Activated T-helper 1 cell treated with anti-CD3 and anti-CD28 coated beads, Interleukin-12 subunit alpha, Interleukin-12 subunit beta, Interleukin-2, Interleukin-4 antibody, amounts not matched to agents 30 ng/mL and 10 ng/mL and 1 ng/mL, durations not matched to agents 14 hours and 24 hours and 36 hours (primary cell): Measurements from ENCODE around the gene YIF1A. TPM values are rescaled to one million over a fixed set of nuclear protein-coding genes. Genes with fewer than 3 reads are reported as not detected.

Experiments
- DNase-seq: peaks from one replicate; pipeline ENCODE4 v3.0.0; 2021; ENCODE audit warnings: low spot score
- H3K27ac Mint-ChIP-seq: one replicate; pipeline ENCODE4 v1.8.0; 2021; ENCODE audit warnings: mild to moderate bottlenecking, mixed read lengths
- H3K27me3 Mint-ChIP-seq: one replicate; pipeline ENCODE4 v1.8.0; 2022; ENCODE audit warnings: mild to moderate bottlenecking, moderate library complexity, mixed read lengths; ENCODE audit not compliant: insufficient read depth
- H3K36me3 Mint-ChIP-seq: one replicate; pipeline ENCODE4 v1.8.0; 2021; ENCODE audit warnings: low read depth, mixed read lengths
- H3K4me1 Mint-ChIP-seq: one replicate; pipeline ENCODE4 v1.8.0; 2021; ENCODE audit warnings: low read depth, mixed read lengths
- H3K4me3 Mint-ChIP-seq: one replicate; pipeline ENCODE4 v1.8.0; 2021; ENCODE audit warnings: mild to moderate bottlenecking, moderate library complexity, mixed read lengths
- H3K9me3 Mint-ChIP-seq: one replicate; pipeline ENCODE4 v1.8.0; 2021; ENCODE audit warnings: mixed read lengths
- intact Hi-C: fragments of 100-400 bp; cut with micrococcal nuclease; formaldehyde crosslinking; loops from one replicate; pipeline ENCODE4 v1.15.1; 2024
- total RNA-seq: library from RNA; stranded (reverse); gene quantifications from 2 replicates; pipeline ENCODE4 v1.2.3, GENCODE V29; 2022

YIF1A gene, protein sequence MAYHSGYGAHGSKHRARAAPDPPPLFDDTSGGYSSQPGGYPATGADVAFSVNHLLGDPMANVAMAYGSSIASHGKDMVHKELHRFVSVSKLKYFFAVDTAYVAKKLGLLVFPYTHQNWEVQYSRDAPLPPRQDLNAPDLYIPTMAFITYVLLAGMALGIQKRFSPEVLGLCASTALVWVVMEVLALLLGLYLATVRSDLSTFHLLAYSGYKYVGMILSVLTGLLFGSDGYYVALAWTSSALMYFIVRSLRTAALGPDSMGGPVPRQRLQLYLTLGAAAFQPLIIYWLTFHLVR
- total RNA-seq: 125 and 127 TPM in 2 replicates

DNA sequence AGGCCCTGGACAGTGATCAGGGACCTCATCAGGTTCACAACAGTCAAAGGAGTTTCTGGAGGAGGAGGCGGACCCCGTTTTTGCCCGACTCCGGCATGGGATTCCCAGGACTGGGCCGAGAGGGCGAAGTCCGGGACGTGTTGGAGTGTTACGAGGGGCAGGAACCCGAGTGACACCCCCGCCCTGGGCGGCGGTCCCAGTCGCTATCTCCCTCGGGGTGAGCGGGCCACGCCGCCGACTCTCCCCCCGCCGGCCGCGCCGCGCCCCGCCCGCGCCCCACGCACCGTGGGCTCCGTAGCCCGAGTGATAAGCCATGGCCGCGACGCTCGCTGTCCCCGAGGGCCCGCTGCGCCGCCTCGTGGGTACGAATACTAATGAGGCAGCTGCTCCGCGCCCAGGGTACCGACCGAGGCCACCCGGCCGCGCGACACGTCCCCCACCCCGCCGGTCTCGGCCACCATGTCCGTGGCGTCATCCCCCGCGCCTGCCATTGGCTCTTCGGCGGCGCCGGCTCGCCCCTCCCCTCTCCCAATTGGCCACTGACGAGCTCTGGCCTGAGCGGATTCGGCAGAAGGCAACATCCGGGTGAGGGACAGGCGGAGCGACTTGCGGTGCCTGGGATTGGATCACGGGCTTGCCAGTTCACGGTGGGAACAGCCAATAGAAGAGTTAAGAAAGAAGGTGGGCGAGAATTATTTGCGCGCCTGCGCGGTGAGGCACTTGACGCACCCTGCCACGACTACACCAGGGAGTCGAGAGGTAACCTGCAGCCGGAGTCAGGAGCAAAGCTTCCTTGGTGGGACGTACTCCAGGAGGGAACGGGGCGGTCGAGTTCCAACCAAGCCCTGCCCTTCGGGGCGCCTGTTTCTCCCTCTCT, at the start of gene YIF1A:
Gene YIF1A (minus strand): TSS at position 473 of the 877 bp plus-strand sequence. CDS start 158 bp downstream, at position 315.
- H3K9me3 Mint-ChIP-seq: no peaks in the 10 kb centered on the region
- DNase-seq: peak; percentile 99
- H3K4me1 Mint-ChIP-seq: peaks cover 39% of the 10 kb centered on the region
- H3K27me3 Mint-ChIP-seq: peaks cover 28% of the 10 kb centered on the region
- intact Hi-C loops: loop anchor here (1.0 to 2.0 kb wide), 8 partner anchors 21 to 1064 kb away; partner anchors contain the start of genes NPAS4, POLD4 and RAB1B
- peaks cover 9% of the 10 kb centered on the region for H3K36me3 Mint-ChIP-seq
- H3K4me3 Mint-ChIP-seq: peak within 1 kb of the TSS; percentile 95
- peak within 1 kb of the TSS; percentile 99 for H3K27ac Mint-ChIP-seq

DNA sequence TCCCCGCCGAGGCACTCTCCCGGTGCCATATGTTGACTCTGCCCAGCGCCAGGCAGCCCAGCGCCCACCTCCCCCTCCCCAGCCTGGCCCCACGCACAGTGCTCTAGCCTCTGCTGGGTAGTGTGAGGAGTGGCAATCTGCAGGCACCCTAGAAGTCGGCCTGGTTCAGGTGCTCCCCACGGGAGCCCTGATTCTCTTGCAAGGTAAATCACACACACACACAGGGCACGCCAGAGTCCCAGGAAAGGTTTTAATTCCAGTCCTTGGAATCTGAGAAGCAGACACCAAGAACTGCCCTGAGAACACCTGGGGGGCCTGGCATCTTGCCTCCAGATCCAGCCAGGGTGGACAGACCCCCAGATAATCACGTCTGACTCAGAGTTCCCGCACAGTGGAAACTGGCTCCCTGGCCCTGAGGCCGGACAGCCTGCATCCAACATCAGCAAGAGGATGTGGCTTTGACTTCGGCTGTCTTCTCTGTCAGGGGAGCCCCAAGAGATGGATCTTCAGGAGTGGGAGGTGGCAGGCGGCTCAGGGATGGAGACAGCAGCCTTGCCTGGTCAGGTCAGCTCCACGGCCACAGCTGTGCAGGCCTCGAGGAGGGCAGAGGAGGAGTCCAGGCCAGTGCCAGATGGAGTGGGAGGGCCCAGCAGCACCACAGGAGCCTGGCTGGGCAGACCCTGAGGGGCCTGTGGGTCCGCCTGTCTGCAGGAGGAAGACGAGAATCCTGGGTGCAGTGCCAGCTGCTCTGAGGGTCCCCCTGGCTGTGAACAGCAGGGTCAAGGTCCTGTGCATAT, 48.4 kb upstream of the YIF1A start:
- peaks cover 3% of the 10 kb centered on the region for H3K27me3 Mint-ChIP-seq

DNA sequence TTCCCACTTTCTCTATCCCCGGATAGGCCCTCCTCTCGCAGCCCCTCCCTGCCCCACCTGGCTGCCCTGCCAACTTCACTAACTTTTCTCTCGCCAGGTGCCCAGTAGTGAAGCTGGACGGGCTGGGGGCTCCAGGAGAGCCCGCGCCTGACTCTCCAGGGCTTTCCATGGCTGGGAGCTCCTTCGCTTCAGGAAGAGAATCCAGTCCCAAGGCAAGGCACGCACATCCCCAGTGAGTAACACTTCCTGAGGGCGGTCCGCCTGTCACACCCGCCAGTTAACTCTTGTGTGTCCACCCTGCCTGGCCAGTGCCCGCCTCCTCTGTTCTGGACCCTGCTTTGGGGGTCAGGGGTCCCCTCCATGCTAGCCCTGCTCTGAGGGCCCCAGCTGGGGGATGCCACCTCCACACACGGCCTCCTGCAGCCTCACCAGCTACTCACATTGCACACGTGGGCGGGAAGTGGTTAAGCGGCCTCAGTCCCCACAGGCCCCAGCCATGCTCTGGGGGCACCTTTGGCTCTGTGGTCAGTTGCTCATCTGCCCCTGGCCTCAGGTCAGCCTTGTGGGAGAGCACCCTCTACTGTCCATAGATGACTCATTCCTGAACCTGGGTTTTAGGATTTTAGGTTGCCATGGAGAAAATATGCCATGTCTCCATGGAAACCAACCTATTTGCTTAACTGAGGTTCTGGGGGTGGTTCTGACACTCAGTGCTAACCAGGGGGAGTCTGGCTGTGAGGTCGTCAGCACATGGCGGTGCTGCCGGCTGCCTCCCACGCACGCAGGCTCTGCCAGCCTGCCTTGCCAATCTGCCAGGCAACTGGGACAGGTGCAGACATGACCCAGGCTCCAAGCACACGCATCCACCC, 47.5 kb upstream of the YIF1A start, which contains the start of gene RIN1:
Gene RIN1 (minus strand): TSS at position 201 of the 869 bp plus-strand sequence. CDS start 32 bp downstream, at position 169.
- H3K4me3 Mint-ChIP-seq: peak within 1 kb of the TSS; percentile 59
- peaks cover 3% of the 10 kb centered on the region for H3K27me3 Mint-ChIP-seq
- H3K27ac Mint-ChIP-seq: peak within 1 kb of the TSS; percentile 61
- H3K9me3 Mint-ChIP-seq: no peaks in the 10 kb centered on the region
- DNase-seq: peak; percentile 39
- H3K36me3 Mint-ChIP-seq: peaks cover 19% of the 10 kb centered on the region
- H3K4me1 Mint-ChIP-seq: peaks cover 21% of the 10 kb centered on the region
- intact Hi-C loops: loop anchor here (1.0 kb wide), 2 partner anchors 8 to 9 kb away; partner anchors contain the start of gene BRMS1

More for the DNA sequence above, 48.4 kb upstream of the YIF1A start:
- Mint-ChIP-seq H3K27ac (peak overlapping the region; percentile 61), H3K4me1 (peaks cover 21% of the 10 kb centered on the region), H3K9me3 (no peaks in the 10 kb centered on the region), H3K4me3 (peak overlapping the region; percentile 30), H3K36me3 (peaks cover 23% of the 10 kb centered on the region)
- intact Hi-C loops: no loop called here
- no peak for DNase-seq

DNA sequence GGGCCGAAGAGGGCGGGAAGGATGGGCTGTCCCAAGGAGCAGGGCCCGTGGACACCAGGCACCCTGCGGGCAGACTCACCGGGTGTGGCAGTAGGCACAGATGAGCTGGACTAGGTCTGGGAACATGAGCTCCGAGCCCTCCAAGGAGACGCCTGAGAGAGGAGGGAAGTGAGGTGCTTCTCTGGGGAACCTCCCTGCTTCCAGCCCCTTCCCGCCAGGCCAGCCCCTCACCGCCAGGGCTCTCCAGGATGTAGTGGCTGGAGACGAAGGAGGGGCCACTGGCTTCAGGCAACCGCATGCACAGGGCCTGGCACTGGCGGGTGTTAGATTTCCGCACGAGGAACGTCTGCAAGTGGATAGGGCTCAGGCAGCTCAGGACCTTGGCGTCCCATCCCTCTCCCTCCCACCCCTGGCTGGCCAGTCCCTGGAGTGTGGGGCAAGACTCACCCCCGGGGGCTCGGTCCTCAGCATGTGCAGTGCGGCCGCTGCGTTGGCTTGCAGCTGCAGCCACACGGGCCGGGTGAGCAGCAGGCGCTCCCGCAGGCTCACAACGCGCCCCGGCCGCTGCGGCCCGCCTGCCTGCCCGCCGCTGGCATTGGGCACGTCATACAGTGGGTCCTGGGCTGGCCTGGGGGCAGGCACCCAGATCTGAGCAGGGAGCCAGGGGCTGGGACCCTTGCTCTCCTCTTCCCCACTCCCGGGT, 46.7 kb upstream of the YIF1A start:
- Mint-ChIP-seq H3K9me3 (no peaks in the 10 kb centered on the region), H3K27me3 (peaks cover 3% of the 10 kb centered on the region), H3K36me3 (peaks cover 14% of the 10 kb centered on the region), H3K27ac (no peak overlapping the region), H3K4me3 (peak overlapping the region; percentile 59), H3K4me1 (peaks cover 21% of the 10 kb centered on the region)
- DNase-seq: no peak
- intact Hi-C loops: loop anchor here (1.0 kb wide), 2 partner anchors 7 to 10 kb away; partner anchors contain the start of gene BRMS1

DNA sequence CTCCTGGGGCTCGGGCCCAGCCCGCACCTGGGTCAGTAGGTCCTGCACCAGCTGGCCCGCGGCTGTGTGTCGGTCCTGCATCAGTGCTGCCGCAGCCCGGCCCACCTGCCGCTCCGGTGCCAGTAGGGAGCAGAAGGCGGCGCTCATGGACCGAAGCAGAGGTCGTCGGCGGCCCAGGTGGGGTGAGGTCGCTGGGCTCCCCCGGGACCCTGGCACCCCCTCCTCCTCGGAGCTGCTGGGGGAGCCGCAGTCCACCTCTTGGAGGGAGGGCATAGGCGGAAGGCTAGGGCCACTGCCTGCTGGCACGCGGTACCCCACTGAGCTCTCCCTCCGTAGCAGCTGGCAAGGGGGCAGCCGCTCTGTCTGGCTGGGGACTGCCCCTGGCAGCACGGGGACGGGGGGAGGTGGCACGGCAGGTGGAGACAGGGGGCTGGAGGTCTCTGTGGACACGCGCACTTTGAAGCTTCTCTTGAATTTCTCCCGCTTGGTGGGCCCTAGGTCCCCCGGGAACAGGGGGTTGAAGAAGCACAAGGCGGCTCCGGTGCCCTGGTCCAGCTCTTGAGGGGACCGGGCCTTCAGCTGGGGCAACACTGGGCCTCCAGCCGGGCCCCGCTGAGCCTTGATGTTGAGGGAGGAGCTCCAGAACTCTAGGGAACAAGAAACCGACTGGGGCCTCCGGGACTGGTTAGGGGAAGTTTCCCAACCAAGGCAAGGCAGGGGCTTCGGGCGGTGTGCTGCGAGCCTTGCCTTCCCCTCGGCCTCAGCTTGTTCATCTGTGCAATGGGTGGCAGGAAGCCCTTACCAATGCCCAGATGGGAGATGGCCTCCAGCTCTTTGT, 45.9 kb upstream of the YIF1A start:
- Mint-ChIP-seq H3K4me3 (peak overlapping the region; percentile 59), H3K27ac (no peak overlapping the region), H3K4me1 (peaks cover 21% of the 10 kb centered on the region), H3K9me3 (no peaks in the 10 kb centered on the region), H3K36me3 (peaks cover 14% of the 10 kb centered on the region), H3K27me3 (peaks cover 3% of the 10 kb centered on the region)
- intact Hi-C loops: no loop called here
- DNase-seq: no peak

DNA sequence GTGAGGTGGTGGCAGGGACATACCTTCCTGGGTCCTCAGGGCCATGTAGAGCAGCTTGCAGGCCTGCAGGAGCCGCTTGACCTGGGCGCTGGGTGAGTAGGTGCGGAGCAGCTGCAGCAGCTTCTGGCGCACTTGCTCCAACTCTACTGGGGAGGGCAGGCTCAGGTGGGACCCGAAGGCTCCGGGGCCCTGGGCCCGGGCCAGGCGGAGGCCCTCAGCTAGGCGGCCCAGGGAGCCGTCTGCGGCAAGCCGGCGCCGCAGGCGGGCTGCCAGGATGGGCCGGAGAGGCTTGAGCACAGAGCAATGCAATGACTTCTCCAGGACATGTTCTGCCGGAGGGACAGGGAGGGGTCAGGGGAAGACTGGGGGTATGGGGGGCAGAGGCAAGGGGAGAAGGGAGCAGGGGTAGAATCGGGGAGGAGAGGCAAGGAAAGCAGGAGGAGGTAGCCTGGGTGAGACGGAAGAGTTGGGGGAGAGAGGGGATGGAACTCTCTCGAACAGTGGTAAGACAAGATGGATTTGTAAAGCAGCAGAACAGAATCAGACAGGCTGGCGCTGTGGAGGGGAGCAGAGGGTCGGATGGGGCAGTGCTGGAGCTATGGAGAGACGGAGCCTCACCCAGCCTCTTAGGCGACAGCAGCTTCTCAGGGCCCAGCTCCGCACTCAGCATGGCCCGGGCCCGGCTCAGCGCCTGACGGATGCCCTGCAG, 45.1 kb upstream of the YIF1A start:
- Mint-ChIP-seq H3K27me3 (peaks cover 3% of the 10 kb centered on the region), H3K36me3 (peaks cover 10% of the 10 kb centered on the region), H3K4me1 (peaks cover 21% of the 10 kb centered on the region), H3K9me3 (no peaks in the 10 kb centered on the region), H3K4me3 (no peak overlapping the region), H3K27ac (no peak overlapping the region)
- DNase-seq: no peak
- intact Hi-C loops: no loop called here

DNA sequence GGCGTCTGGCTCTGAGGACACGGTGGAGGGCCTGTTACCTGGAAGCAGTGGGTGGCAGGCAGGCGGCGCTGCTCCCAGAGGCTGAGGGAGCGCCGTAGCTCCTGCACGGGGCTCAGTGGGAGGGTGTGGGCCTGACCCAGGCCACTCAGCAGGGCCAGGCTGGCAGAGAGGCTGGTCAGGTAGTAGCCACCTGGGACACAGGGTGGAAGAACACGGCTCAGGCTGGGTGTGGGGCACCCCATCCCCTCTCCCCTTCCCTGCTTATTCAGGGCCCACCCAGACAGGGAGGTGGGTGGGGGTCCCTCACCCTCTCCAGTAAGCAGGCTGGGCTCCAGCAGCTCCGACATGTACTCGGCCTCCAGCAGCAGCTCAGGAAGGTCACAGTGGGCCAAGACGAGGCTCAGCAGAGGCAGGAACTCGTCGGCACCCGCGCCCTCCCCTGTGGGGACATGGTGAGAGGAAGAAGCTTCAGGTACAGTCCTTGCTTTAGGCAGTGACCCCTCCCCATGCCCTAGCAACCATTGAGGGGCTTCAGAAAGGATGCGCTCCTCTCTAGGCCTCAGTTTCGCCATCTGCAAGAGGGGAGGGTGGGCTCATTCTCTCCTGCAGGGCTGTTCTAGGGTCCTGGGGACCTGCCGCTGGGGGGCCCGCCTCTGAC, 44.4 kb upstream of the YIF1A start:
- no peaks in the 10 kb centered on the region for H3K9me3 Mint-ChIP-seq
- H3K27ac Mint-ChIP-seq: no peak overlapping the region
- no peak overlapping the region for H3K4me3 Mint-ChIP-seq
- DNase-seq: no peak
- peaks cover 3% of the 10 kb centered on the region for H3K27me3 Mint-ChIP-seq
- peaks cover 26% of the 10 kb centered on the region for H3K4me1 Mint-ChIP-seq
- intact Hi-C loops: no loop called here
- H3K36me3 Mint-ChIP-seq: peaks cover 8% of the 10 kb centered on the region

DNA sequence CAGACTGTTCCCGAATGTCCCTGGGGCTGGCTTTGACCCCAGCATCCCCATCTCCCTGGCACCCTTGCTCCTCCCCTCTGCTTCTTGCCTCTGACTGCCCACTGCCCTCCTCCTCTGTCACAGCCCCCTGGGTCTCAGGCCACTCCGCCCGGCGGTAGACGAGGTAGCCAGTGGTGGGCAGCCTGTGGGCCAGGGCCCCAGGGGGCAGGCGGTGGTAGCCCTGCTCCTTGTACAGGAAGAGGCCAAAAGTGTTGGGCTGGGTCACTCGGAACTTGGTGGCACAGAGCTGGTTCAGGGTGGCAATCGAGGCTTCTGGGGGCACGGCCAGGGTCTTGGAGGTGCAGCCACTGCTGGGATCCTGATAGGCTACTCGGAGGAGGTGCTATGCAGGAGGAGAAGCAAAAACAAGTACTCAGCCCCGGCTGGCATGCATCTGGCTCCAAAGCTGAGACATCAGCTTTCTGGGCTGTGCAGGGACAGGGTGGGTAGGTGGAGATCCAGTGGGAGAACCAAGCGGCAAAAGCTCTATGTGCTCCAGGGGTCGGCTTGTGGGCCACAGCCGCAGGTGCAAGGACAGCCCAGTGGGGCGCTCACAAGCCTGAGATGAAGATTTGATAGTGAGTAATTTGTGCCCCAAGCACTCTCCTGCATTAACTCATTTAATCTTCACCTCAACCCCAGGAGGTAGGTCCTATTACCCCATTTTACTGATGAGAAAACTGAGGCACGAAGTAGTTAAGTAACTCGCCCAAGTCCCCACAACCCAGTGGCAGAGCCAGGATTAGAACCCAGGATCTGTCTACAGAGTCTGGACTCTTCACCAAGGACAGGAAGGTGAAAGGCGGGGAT, 43.7 kb upstream of the YIF1A start:
- Mint-ChIP-seq H3K9me3 (no peaks in the 10 kb centered on the region), H3K4me3 (no peak overlapping the region), H3K27ac (no peak overlapping the region)

DNA sequence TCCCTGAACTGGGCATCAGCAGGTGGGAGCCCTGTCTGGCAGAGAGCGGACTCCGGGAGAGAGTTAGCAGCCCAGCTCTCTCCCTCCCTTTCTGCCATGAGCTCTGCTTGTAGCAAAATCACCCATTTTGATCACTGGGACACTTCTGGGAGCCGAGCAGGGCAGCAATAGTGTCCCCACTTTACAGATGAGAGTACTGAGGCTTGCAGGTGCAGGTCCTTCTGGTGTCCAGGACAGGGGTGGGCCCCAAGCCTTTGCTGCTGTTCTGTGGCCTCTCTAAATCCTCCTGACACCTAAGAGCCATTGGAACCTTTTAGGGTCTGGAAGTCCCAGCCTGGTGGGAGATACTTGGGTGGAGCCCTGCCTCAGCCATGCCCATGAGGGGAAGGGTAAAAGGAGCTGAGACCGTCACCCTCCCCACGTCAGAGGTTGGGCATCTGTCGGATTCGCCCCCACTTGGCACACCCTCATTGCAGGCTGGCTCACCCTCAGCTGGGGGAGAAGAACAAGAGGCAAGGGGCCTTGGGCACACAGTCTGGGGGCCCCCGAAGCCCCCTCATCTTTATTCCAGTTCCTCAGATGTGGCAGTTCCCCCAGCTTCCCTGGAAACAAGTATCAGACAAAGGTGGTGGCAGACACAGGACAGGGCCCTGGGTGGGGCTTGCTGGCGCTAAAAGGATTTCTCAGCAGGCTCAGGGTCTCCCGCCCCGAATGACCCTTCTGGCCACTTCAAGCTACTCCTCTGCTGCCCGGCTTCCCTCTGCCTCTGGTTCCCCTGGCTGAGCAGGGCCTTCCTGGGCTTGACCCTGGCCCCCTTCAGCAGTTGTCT, 42.8 kb upstream of the YIF1A start:
- DNase-seq: no peak
- no peak overlapping the region for H3K27ac Mint-ChIP-seq
- peaks cover 32% of the 10 kb centered on the region for H3K4me1 Mint-ChIP-seq
- peaks cover 3% of the 10 kb centered on the region for H3K27me3 Mint-ChIP-seq
- no peaks in the 10 kb centered on the region for H3K9me3 Mint-ChIP-seq
- H3K36me3 Mint-ChIP-seq: peaks cover under 1% of the 10 kb centered on the region
- intact Hi-C loops: no loop called here
- H3K4me3 Mint-ChIP-seq: no peak overlapping the region

More for the DNA sequence above, 43.7 kb upstream of the YIF1A start:
- no peak for DNase-seq
- Mint-ChIP-seq H3K36me3 (peaks cover 8% of the 10 kb centered on the region), H3K4me1 (peaks cover 34% of the 10 kb centered on the region), H3K27me3 (peaks cover 3% of the 10 kb centered on the region)
- intact Hi-C loops: no loop called here
